ENCODE results near the gene CTIF. TPM values are rescaled to one million over a fixed set of nuclear protein-coding genes. Genes with fewer than 3 reads are reported as not detected.

The CTIF gene
- total and polyA plus RNA-seq, 2 experiments from 2014 or later = 8.6 to 14.4 TPM

DNA sequence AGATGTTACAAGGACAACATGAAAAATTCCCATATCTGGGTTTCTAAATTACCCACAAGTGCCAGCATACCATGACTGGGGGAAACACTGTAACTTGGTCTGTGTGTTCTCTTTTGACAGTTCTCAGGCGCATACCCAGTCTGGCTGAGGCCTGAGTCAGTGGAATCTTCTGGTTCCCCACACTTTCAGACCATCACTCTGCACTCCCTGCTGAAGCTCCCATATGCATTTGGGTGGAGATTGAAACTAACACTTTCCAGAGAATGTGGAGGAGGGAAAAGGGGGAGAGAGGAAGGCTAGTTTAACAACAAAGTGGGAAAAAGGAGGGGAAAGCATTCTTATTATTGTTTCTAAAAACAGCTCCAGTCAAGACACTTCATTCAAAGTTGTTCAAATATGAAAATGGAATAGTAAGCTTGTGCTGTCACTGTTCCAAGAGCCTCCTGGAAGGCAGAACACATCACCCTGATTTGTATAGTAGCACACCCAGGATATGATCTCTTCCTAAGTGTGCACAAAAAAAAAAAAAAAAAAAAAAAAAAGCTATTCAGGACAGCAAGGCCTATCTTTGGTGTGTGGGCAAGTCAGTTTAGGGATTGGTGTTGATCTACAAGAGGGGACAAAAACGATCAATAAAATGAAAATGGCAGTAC lies 48.1 kb upstream of the CTIF start:
- H4K20me1 ChIP-seq (replicated peaks; ENCODE audit: insufficient read depth) = no peaks in the 10 kb centered on the region
- no peaks in the 10 kb centered on the region for H3K27me3 ChIP-seq (ENCODE audit: insufficient read depth)
- no peak overlapping the region for H3K4me2 ChIP-seq
- H3K4me1 ChIP-seq (ENCODE audit: insufficient read depth) = no peaks in the 10 kb centered on the region
- no peak overlapping the region for H3K27ac ChIP-seq (ENCODE audit: low read depth)
- no peaks in the 10 kb centered on the region for H3K36me3 ChIP-seq (ENCODE audit: insufficient read depth)
- no peaks in the 10 kb centered on the region for H3K9me2 ChIP-seq (ENCODE audit: insufficient read depth)
- Mint-ChIP-seq H3K4me1 (no peaks in the 10 kb centered on the region), H3K36me3 (ENCODE audit: low read depth) (no peaks in the 10 kb centered on the region), H3K4me3 (no peak overlapping the region), H3K27ac (no peak overlapping the region), H3K27me3 (ENCODE audit: insufficient read depth, low read depth, poor library complexity) (peaks cover 2% of the 10 kb centered on the region), H3K9me3 (peaks cover 6% of the 10 kb centered on the region; the same call in 2 of the 3 replicates)
- DNase-seq (ENCODE audit: low spot score) (no peak), ATAC-seq (no peak)
- H2AFZ ChIP-seq = no peak overlapping the region
- H3K79me2 ChIP-seq (replicated peaks; ENCODE audit: insufficient read depth) = no peaks in the 10 kb centered on the region
- no peaks in the 10 kb centered on the region for H3F3A ChIP-seq (replicated peaks; ENCODE audit: low read depth)
- TF ChIP-seq EZH2phosphoT487 (IDR thresholded peaks at IDR 0.05; ENCODE audit: unreplicated experiment) = no peak
- no peak overlapping the region for H3K4me3 ChIP-seq

DNA sequence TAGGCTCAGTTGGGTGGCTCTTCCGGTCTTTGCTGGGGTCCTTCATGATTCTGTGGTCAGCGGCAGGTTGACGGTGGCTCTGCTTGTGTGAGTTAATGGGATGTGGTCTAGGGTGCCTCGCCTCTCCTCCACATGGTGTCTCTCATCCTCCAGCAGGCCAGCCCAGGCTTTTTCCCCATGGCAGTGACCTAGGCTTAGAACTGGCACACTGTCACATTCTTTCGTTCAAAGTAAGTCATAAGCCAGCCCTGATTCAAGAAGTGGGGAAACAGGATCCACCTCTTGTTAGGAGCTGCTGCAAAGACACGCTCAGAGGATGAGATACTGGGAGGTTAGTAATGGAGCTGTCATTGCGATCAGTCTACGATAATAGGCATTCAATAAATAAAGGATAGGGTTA lies 46.0 kb upstream of the CTIF start:
- Histone ChIP-seq H3K27me3 (ENCODE audit: insufficient read depth) (no peaks in the 10 kb centered on the region), H4K20me1 (replicated peaks; ENCODE audit: insufficient read depth) (no peaks in the 10 kb centered on the region), H2AFZ (no peak overlapping the region), H3K9me2 (ENCODE audit: insufficient read depth) (no peaks in the 10 kb centered on the region), H3F3A (replicated peaks; ENCODE audit: low read depth) (no peaks in the 10 kb centered on the region), H3K4me1 (ENCODE audit: insufficient read depth) (no peaks in the 10 kb centered on the region), H3K4me3 (no peak overlapping the region), H3K36me3 (ENCODE audit: insufficient read depth) (no peaks in the 10 kb centered on the region), H3K27ac (ENCODE audit: low read depth) (no peak overlapping the region), H3K79me2 (replicated peaks; ENCODE audit: insufficient read depth) (no peaks in the 10 kb centered on the region), H3K4me2 (no peak overlapping the region)
- DNase-seq (ENCODE audit: low spot score) = no peak
- no peak for ATAC-seq
- Mint-ChIP-seq H3K4me3 (no peak overlapping the region), H3K9me3 (peaks cover 10% of the 10 kb centered on the region), H3K27ac (no peak overlapping the region), H3K27me3 (ENCODE audit: insufficient read depth, low read depth, poor library complexity) (peaks cover 2% of the 10 kb centered on the region), H3K36me3 (ENCODE audit: low read depth) (no peaks in the 10 kb centered on the region), H3K4me1 (no peaks in the 10 kb centered on the region)
- no peak for TF ChIP-seq EZH2 (IDR thresholded peaks at IDR 0.05; ENCODE audit: low read depth, unreplicated experiment)
- TF ChIP-seq EZH2phosphoT487 (IDR thresholded peaks at IDR 0.05; ENCODE audit: unreplicated experiment) = no peak
- TF ChIP-seq, protein P1, sequence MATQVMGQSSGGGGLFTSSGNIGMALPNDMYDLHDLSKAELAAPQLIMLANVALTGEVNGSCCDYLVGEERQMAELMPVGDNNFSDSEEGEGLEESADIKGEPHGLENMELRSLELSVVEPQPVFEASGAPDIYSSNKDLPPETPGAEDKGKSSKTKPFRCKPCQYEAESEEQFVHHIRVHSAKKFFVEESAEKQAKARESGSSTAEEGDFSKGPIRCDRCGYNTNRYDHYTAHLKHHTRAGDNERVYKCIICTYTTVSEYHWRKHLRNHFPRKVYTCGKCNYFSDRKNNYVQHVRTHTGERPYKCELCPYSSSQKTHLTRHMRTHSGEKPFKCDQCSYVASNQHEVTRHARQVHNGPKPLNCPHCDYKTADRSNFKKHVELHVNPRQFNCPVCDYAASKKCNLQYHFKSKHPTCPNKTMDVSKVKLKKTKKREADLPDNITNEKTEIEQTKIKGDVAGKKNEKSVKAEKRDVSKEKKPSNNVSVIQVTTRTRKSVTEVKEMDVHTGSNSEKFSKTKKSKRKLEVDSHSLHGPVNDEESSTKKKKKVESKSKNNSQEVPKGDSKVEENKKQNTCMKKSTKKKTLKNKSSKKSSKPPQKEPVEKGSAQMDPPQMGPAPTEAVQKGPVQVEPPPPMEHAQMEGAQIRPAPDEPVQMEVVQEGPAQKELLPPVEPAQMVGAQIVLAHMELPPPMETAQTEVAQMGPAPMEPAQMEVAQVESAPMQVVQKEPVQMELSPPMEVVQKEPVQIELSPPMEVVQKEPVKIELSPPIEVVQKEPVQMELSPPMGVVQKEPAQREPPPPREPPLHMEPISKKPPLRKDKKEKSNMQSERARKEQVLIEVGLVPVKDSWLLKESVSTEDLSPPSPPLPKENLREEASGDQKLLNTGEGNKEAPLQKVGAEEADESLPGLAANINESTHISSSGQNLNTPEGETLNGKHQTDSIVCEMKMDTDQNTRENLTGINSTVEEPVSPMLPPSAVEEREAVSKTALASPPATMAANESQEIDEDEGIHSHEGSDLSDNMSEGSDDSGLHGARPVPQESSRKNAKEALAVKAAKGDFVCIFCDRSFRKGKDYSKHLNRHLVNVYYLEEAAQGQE (IDR thresholded peaks at IDR 0.05; ENCODE audit: unreplicated experiment) = no peak
- TF ChIP-seq, protein P2, sequence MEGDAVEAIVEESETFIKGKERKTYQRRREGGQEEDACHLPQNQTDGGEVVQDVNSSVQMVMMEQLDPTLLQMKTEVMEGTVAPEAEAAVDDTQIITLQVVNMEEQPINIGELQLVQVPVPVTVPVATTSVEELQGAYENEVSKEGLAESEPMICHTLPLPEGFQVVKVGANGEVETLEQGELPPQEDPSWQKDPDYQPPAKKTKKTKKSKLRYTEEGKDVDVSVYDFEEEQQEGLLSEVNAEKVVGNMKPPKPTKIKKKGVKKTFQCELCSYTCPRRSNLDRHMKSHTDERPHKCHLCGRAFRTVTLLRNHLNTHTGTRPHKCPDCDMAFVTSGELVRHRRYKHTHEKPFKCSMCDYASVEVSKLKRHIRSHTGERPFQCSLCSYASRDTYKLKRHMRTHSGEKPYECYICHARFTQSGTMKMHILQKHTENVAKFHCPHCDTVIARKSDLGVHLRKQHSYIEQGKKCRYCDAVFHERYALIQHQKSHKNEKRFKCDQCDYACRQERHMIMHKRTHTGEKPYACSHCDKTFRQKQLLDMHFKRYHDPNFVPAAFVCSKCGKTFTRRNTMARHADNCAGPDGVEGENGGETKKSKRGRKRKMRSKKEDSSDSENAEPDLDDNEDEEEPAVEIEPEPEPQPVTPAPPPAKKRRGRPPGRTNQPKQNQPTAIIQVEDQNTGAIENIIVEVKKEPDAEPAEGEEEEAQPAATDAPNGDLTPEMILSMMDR (conservative IDR thresholded peaks at IDR 0.05; ENCODE audit: low read depth in 2 of 2) = no peak; a peak in 1 of 4 replicates
- no peak for TF ChIP-seq STAT1 (IDR thresholded peaks at IDR 0.05; ENCODE audit: unreplicated experiment)
- TF ChIP-seq, protein P3, sequence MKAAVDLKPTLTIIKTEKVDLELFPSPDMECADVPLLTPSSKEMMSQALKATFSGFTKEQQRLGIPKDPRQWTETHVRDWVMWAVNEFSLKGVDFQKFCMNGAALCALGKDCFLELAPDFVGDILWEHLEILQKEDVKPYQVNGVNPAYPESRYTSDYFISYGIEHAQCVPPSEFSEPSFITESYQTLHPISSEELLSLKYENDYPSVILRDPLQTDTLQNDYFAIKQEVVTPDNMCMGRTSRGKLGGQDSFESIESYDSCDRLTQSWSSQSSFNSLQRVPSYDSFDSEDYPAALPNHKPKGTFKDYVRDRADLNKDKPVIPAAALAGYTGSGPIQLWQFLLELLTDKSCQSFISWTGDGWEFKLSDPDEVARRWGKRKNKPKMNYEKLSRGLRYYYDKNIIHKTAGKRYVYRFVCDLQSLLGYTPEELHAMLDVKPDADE (IDR thresholded peaks at IDR 0.05) = no peak
- no peak for TF ChIP-seq POLR2AphosphoS5 (IDR thresholded peaks at IDR 0.05; ENCODE audit: low read depth)
- TF ChIP-seq JUNB (IDR thresholded peaks at IDR 0.05; ENCODE audit: unreplicated experiment) = no peak
